ENCODE results near the gene TEX29.

- TF ChIP-seq EZH2 (optimal IDR thresholded peaks at IDR 0.05; ENCODE audit: low read depth, low read length) (no peak), CTCF (IDR thresholded peaks at IDR 0.05; ENCODE audit: low read length) (no peak)
Observed at GRCh38 chr13:111304041-111304544, 16.3 kb upstream of the TEX29 start.

Data from MM.1S (cell line).